Ecto neural progenitor cell (in vitro differentiated cells): ENCODE measurements around the gene SIK1.
"Not testable (repeated sequence)": the region's sequence is repeated elsewhere in the genome, so short reads cannot be mapped to it uniquely, and the experiment has no call there.

Source experiments
- DNase-seq: peaks from one replicate; pipeline ENCODE4 v3.0.0-alpha.2; 2018; ENCODE audit warnings: low spot score

The SIK1 gene

GRCh38 chr21:43396788-43397438 is 30.0 kb downstream of the SIK1 start:
- not testable (repeated sequence) for DNase-seq

GRCh38 chr21:43383351-43383750 is 43.6 kb downstream of the SIK1 start:
- DNase-seq = not testable (repeated sequence)

GRCh38 chr21:43382902-43383301 is 44.0 kb downstream of the SIK1 start:
- DNase-seq = not testable (repeated sequence)

GRCh38 chr21:43380852-43381533 is 45.9 kb downstream of the SIK1 start:
- DNase-seq = not testable (repeated sequence)

- not testable (repeated sequence) for DNase-seq
Observed at GRCh38 chr21:43380337-43380736, 46.6 kb downstream of the SIK1 start.

- not testable (repeated sequence) for DNase-seq
Observed at GRCh38 chr21:43379626-43380122, 47.3 kb downstream of the SIK1 start.

- DNase-seq = no peak
Observed at GRCh38 chr21:43376478-43376882, 50.5 kb downstream of the SIK1 start.

GRCh38 chr21:43375837-43376477 is 51.0 kb downstream of the SIK1 start:
- DNase-seq = no peak

GRCh38 chr21:43375006-43375836 is 51.7 kb downstream of the SIK1 start:
- no peak for DNase-seq

GRCh38 chr21:43374228-43374885 is 52.6 kb downstream of the SIK1 start:
- DNase-seq = no peak

- no peak for DNase-seq
Observed at GRCh38 chr21:43373362-43374227, 53.3 kb downstream of the SIK1 start.

GRCh38 chr21:43372663-43373361 is 54.1 kb downstream of the SIK1 start:
- no peak for DNase-seq

- DNase-seq = no peak
Observed at GRCh38 chr21:43371786-43372185, 55.1 kb downstream of the SIK1 start.

- no peak for DNase-seq
Observed at GRCh38 chr21:43370888-43371570, 55.9 kb downstream of the SIK1 start.

GRCh38 chr21:43370091-43370658 is 56.8 kb downstream of the SIK1 start:
- DNase-seq = no peak

- DNase-seq = no peak
Observed at GRCh38 chr21:43369596-43370090, 57.3 kb downstream of the SIK1 start.

- no peak for DNase-seq
Observed at GRCh38 chr21:43369124-43369523, 57.8 kb downstream of the SIK1 start.

- no peak for DNase-seq
Observed at GRCh38 chr21:43368685-43369084, 58.2 kb downstream of the SIK1 start.

- no peak for DNase-seq
Observed at GRCh38 chr21:43367859-43368258, 59.1 kb downstream of the SIK1 start.
